T-helper 2 cell (primary cell): ENCODE data around the gene TNFRSF11A.
A peak's percentile ranks its signal among the peaks of the same experiment; 100 is the strongest.

Experiments
- DNase-seq, 5 experiments: peaks; one replicate each; pipeline versions ENCODE4 v3.0.0 to v3.0.0-alpha.2; 2012 to 2022

The TNFRSF11A gene

DNA sequence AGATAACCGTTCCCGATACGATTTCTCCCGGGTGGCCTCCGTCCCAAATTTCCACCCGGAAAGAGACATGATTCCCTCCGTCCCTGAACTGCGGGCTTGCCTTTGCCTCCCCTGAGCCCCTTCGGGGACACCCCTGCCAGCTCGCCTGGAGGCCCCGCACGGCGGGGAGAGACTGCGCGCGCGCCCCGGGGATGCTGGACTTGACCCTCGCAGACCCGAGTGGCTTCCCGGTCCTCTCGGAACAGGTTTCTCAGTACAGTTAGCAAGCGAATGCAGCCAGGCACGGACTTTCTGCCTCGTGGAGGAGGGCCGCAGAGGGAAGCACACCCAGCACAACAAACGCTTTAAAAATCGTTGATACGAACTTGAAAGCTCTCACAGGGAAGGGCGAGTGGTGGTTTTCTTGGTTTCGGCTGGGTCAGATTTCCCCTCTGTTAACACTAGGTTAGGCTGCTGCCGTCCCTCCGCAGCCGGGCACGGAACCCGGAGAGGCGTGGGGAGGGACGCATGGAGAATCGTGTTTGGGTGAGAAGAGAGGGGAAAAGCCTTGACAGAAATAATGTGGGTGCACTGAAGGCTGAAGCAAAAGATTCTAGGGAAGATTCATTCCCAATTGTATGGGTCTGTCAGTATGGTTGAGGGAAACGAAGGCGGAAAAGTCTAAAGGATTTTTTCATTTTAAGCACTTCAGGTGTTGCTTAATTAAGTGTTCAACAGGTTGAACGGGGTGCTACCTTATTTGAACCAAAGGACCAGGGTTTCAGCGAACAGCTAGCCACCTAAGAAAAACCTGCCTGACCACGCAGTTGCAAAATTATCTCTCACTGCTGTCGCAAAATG lies 916 bp downstream of the TNFRSF11A start:
- DNase-seq = peak in 1 of 5 experiments; percentile 51

DNA sequence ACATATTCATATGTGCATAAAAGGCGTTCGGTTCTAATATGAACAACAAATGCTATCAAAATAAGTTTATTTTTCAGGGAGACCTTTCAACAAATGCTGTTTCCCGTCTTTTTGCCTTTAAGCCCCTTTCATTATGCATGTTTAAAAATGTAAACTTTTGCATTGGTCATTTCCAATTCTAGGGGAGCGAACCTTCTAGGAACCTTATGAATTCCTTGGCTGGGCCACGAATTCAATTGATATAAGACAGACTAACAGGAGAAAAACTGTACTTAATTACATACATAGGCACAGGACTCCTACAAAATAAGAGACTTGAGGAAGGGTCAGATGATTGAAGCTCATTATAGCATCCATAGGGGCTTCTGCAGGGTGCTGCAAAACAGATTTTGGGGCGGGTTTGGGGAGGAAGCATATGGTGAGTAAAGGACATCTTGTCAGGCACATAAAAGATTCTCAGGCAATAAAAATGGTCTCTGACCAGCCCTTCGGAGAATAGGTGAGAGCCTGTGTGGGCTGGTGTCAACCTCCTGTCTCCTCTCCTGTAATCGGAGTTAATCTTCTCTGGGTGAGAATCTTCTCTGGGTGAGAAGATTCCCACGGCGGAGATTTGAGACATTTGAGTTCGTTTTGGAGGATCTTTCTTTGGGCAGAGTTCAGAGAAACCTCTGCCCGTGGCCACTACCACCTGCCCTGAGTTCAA lies 1.7 kb downstream of the TNFRSF11A start:
- no peak for DNase-seq

GRCh38 chr18:62327977-62328376 lies 2.9 kb downstream of the TNFRSF11A start:
- no peak for DNase-seq

- no peak for DNase-seq
Measured at GRCh38 chr18:62328586-62329525, 3.7 kb downstream of the TNFRSF11A start.

DNA sequence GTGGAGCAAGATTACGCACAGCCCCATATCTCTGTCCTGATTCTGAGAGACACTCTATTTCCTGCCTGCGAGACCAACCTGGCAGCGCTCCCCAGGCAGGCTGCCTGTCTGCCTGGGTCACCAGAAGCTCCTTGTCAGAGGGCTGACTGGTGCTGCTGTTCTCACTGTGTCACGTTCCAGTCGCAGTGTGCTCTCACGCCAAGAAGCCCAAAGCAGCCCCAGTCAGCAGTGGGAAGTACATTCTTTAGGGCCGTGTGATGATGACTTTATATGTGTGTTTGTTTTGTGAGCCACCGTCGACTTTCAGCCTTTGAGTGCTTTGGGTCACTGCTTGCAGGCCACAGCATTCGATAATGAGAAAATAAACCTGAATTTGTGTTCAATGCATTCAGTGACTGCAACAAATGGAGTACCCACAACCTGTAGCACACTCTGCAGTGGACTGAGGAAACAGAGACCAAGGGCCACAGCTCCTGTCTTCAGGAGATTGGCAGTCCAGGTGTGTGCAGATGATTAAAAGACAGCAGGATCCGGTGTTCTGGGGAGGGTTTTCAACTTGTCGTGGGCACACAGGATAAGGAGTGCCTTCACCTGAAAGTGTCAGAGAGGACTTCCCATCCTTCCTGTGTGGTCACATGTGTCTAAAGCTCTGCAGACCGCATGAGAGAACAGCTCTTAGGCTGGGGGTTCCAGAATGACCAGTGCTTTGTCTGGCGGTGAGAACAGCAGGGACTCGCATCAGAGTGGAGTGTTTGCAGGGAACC lies 4.8 kb downstream of the TNFRSF11A start:
- peak in 2 of 5 experiments; percentile 55 to 87 for DNase-seq

- no peak for DNase-seq
Measured at GRCh38 chr18:62330650-62331049, 5.5 kb downstream of the TNFRSF11A start.

DNA sequence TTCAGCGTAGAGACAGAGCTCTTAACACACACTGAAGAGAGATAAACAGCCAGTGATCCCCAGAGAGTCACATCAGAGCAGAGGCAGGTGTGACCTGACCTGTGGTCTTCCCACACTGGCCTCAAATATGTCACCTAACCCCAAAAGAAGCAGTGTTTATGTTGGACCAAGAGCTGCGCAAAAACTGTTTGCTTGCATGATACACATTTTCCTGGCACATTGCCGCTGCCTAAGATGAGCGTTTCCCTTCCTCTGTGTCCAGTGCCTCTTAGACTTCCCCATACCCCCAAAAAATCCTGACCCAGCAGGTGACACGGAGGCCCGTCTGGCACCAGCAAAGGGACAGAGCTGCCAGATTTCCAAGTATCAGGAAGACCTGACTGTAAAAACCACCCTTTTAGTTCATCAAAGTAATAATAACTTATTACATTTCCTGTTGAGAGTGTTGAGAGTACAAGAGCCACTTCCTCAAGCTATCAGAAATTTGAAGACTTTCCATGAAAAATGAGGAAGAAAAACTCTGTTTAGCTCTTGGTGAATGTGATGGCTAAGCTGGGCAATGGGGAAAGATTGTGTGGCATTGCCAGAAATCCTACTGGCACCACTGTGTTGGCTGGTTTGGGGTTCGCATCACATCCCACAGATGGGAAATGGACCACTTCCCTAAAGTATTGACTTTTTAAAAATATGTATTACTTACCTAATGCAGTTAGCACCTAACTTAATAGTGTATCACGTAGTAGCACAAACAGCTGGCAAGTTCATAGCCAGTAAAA lies 6.7 kb downstream of the TNFRSF11A start:
- DNase-seq = peak in 2 of 5 experiments; percentile 27 to 54

DNA sequence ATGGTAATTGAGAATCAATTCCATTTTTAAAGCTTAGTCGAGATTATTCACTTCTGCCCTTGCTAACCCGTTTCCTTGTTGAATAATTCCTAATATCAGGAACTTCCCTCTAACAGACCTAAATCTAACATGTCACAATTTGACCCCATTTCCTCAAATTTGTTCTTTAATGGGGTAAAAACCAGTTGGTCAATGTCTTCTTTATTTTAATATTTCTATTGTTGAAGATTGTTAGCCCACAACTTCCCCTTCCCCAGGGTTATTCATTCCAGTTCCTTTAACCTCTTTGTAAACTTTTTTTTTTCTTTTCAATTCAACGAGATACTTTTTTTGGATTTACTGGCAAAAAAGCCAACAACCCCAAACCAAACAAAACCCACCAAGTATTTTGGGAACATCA lies 7.3 kb downstream of the TNFRSF11A start:
- no peak for DNase-seq

DNA sequence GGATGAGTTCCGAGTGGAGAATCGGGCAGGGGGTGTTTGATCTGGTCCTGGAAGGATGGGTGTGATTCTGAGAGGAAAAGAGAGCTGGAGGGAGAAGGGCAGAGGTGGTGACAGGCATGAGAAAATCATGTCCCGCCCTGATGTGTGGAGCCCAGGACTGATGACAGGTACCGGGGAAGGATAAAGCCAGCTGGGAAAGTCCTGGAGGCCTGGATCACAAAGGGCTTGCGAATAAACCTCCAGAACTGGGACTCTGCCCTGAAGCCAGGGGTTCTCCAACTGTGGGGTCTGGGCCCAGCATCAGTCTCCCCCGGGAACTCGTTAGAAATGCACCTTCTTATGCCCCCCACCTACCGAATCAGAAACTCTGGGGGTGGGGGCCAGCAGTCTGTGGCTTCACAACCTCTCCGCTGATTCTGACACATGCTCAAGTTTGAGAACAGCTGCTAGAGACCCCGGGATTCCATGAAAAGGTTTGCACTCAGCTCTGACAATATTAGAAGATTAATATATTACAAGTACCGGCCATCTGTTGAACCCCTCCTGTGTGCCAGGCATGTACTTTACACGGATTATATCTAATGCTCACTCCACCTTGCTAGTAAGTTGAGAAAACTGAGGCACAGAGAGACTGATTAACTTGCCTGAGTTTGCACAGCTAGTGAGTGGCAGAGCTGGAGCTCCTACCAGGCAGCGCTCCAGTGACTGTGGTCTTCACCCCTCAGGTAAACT lies 8.0 kb downstream of the TNFRSF11A start:
- DNase-seq = no peak

- DNase-seq = no peak
Measured at GRCh38 chr18:62334120-62334519, 9.0 kb downstream of the TNFRSF11A start.

GRCh38 chr18:62335494-62335893 lies 10.4 kb downstream of the TNFRSF11A start:
- DNase-seq = no peak

GRCh38 chr18:62336618-62337017 lies 11.5 kb downstream of the TNFRSF11A start:
- no peak for DNase-seq

GRCh38 chr18:62337336-62337735 lies 12.2 kb downstream of the TNFRSF11A start:
- DNase-seq = no peak

DNA sequence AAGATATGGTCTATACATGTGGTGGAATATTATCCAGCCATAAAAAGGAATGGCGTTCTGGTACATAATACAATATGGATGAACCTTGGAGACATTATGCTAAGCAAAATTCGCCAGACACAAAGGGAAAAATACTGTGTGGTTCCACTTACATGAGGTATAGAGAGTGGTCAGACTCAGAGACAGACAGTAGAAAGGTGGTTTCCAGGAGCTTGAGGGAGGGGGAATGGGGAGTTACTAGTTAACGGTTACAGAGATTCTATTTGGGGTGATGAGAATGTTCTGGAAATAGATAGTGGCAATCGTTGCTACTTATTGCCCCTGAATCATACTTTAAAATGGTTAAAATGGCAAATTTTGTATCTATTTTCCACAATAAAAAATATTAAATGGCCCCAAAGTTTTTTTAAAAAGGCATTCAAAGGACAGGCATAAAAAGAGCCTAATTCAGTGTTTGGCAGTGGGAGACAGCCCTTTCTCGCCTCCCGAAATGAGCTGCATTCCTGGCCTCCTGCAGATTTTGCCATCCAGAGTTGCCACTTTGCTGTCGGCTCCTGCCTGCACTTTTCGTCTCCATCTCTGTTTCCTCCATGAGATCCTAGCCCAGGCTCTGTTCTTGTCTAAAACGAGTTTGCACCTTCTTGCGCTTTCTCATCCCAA lies 13.5 kb downstream of the TNFRSF11A start:
- DNase-seq = peak in 1 of 5 experiments; percentile 58

GRCh38 chr18:62339106-62339988 lies 14.2 kb downstream of the TNFRSF11A start:
- DNase-seq = peak in 1 of 5 experiments; percentile 93

GRCh38 chr18:62340996-62341395 lies 15.9 kb downstream of the TNFRSF11A start:
- DNase-seq = peak in 1 of 5 experiments; percentile 84

GRCh38 chr18:62341473-62341872 lies 16.4 kb downstream of the TNFRSF11A start:
- DNase-seq = peak in 1 of 5 experiments; percentile 75

GRCh38 chr18:62342884-62343283 lies 17.8 kb downstream of the TNFRSF11A start:
- peak in 1 of 5 experiments; percentile 69 for DNase-seq

- DNase-seq = no peak
Measured at GRCh38 chr18:62343316-62343715, 18.2 kb downstream of the TNFRSF11A start.
